HEK293 (cell line): ENCODE data around the gene EARS2.

Experiments
- CTCF ChIA-PET: fragments of 350-600 bp; formaldehyde crosslinking; extraction: SDS; loops from one replicate; lab custom pipeline; 2021; ENCODE audit warnings: antibody characterized with exemption; lab: Yijun Ruan, JAX
- POLR2A ChIA-PET: fragments of 300-600 bp; formaldehyde crosslinking; extraction: SDS; loops from one replicate; lab custom pipeline; 2020; ENCODE audit warnings: antibody characterized with exemption, inconsistent platforms; lab: Yijun Ruan, JAX
- H3K27ac ChIP-seq: fragments of 200-500 bp; sonication (Bioruptor generic); 2 replicates; pipeline ENCODE4 v1.5.1; 2014; ENCODE audit warnings: low read depth, low read length, control low read depth, inconsistent platforms; ENCODE audit errors: extremely low read depth
- H3K36me3 ChIP-seq, 2 experiments: fragments of 200-500 bp in 1 of 2; sonication (Bioruptor generic) in 1 of 2; 1 replicate in 1 of 2; 2 replicates in 1 of 2; pipeline ENCODE4 v1.5.1; 2014 to 2017; ENCODE audit warnings: inconsistent platforms in 2 of 2, low read length in 2 of 2; ENCODE audit not compliant: control insufficient read depth in 2 of 2, insufficient read depth in 1 of 2
- H3K4me1 ChIP-seq: fragments of 200-500 bp; sonication (Bioruptor generic); 2 replicates; pipeline ENCODE4 v1.5.1; 2014; ENCODE audit warnings: mild to moderate bottlenecking, low read length, inconsistent platforms; ENCODE audit not compliant: control insufficient read depth, insufficient read depth
- H3K4me3 ChIP-seq: 2 replicates; pipeline ENCODE4 v1.5.1; 2011; ENCODE audit warnings: low read depth, mild to moderate bottlenecking, control low read depth, low read length, moderate library complexity
- H3K9me3 ChIP-seq: fragments of 200-500 bp; sonication (Bioruptor generic); 2 replicates; pipeline ENCODE4 v1.5.1; 2014; ENCODE audit warnings: low read depth, low read length, inconsistent platforms; ENCODE audit not compliant: control insufficient read depth, insufficient read depth
- BCL11A ChIP-seq: fragments of 450-650 bp; formaldehyde crosslinking; IDR thresholded peaks from 2 replicates; pipeline ENCODE4 v1.5.1; 2016; ENCODE audit warnings: low read depth, missing biosample characterization, missing genetic modification characterization
- GFI1B ChIP-seq: fragments of 450-650 bp; formaldehyde crosslinking; IDR thresholded peaks from 2 replicates; pipeline ENCODE4 v1.5.1; 2016; ENCODE audit warnings: missing biosample characterization, missing genetic modification characterization
- HOXC10 ChIP-seq: sonication (generic); formaldehyde crosslinking; IDR thresholded peaks from 2 replicates; pipeline ENCODE4 v1.8.1; 2023; ENCODE audit warnings: mild to moderate bottlenecking, missing genetic modification reagents
- KLF10 ChIP-seq: fragments of 450-650 bp; IDR thresholded peaks from 2 replicates; pipeline ENCODE4 v1.5.1; 2018; ENCODE audit warnings: missing biosample characterization, mild to moderate bottlenecking, missing genetic modification characterization
- KLF16 ChIP-seq: fragments of 450-650 bp; formaldehyde crosslinking; IDR thresholded peaks from 2 replicates; pipeline ENCODE4 v1.5.1; 2017; ENCODE audit warnings: missing biosample characterization, missing genetic modification characterization
- REPIN1 ChIP-seq: fragments of 450-650 bp; formaldehyde crosslinking; IDR thresholded peaks from 2 replicates; pipeline ENCODE4 v1.5.1; 2017; ENCODE audit warnings: missing biosample characterization, missing genetic modification characterization, low read depth
- ZNF10 ChIP-seq: fragments of 450-650 bp; formaldehyde crosslinking; IDR thresholded peaks from 2 replicates; pipeline ENCODE4 v1.5.1; 2017; ENCODE audit warnings: missing biosample characterization, missing genetic modification characterization
- ZNF112 ChIP-seq: fragments of 450-650 bp; formaldehyde crosslinking; IDR thresholded peaks from 2 replicates; pipeline ENCODE4 v1.5.0; 2017; ENCODE audit warnings: missing biosample characterization, missing genetic modification characterization
- ZNF114 ChIP-seq: fragments of 450-650 bp; formaldehyde crosslinking; IDR thresholded peaks from 2 replicates; pipeline ENCODE4 v1.5.0; 2017; ENCODE audit warnings: missing biosample characterization, missing genetic modification characterization
- ZNF133 ChIP-seq: fragments of 450-650 bp; formaldehyde crosslinking; IDR thresholded peaks from 2 replicates; pipeline ENCODE4 v1.5.1; 2016; ENCODE audit warnings: missing biosample characterization, missing genetic modification characterization
- ZNF2 ChIP-seq: fragments of 450-650 bp; formaldehyde crosslinking; IDR thresholded peaks from 2 replicates; pipeline ENCODE4 v1.5.1; 2016; ENCODE audit warnings: missing biosample characterization, missing genetic modification characterization
- ZNF214 ChIP-seq: fragments of 450-650 bp; formaldehyde crosslinking; IDR thresholded peaks from 2 replicates; pipeline ENCODE4 v1.5.1; 2017; ENCODE audit warnings: missing biosample characterization, mild to moderate bottlenecking, missing genetic modification characterization, borderline replicate concordance
- ZNF302 ChIP-seq: fragments of 450-650 bp; formaldehyde crosslinking; IDR thresholded peaks from 2 replicates; pipeline ENCODE4 v1.5.1; 2016; ENCODE audit warnings: missing biosample characterization, missing genetic modification characterization, low read depth
- ZNF514 ChIP-seq: fragments of 450-650 bp; formaldehyde crosslinking; IDR thresholded peaks from 2 replicates; pipeline ENCODE4 v1.5.1; 2016; ENCODE audit warnings: missing biosample characterization, missing genetic modification characterization
- ZNF521 ChIP-seq: fragments of 450-650 bp; formaldehyde crosslinking; IDR thresholded peaks from 2 replicates; pipeline ENCODE4 v1.5.1; 2017; ENCODE audit warnings: missing biosample characterization, mild to moderate bottlenecking, missing genetic modification characterization
- ZNF530 ChIP-seq: fragments of 450-650 bp; formaldehyde crosslinking; IDR thresholded peaks from 2 replicates; pipeline ENCODE4 v1.5.1; 2016; ENCODE audit warnings: low read depth, missing biosample characterization, missing genetic modification characterization
- ZNF558 ChIP-seq: fragments of 450-650 bp; formaldehyde crosslinking; IDR thresholded peaks from 2 replicates; pipeline ENCODE4 v1.5.1; 2016; ENCODE audit warnings: missing biosample characterization, missing genetic modification characterization
- TF ChIP-seq, protein P1 (sequence below): fragments of 450-650 bp; formaldehyde crosslinking; IDR thresholded peaks from 2 replicates; pipeline ENCODE4 v1.5.1; 2016; ENCODE audit warnings: missing biosample characterization, missing genetic modification characterization
- TF ChIP-seq, protein P2 (sequence below): fragments of 450-650 bp; formaldehyde crosslinking; IDR thresholded peaks from 2 replicates; pipeline ENCODE4 v1.5.1; 2016; ENCODE audit warnings: missing biosample characterization, missing genetic modification characterization, borderline replicate concordance
- TF ChIP-seq, protein P3 (sequence below): fragments of 450-650 bp; formaldehyde crosslinking; IDR thresholded peaks from 2 replicates; pipeline ENCODE4 v1.5.1; 2017; ENCODE audit warnings: missing biosample characterization, missing genetic modification characterization
- TF ChIP-seq, protein P4 (sequence below): fragments of 450-650 bp; formaldehyde crosslinking; IDR thresholded peaks from 2 replicates; pipeline ENCODE4 v1.5.1; 2017; ENCODE audit warnings: missing biosample characterization, mild to moderate bottlenecking, missing genetic modification characterization, moderate library complexity
- TF ChIP-seq, protein P5 (sequence below): fragments of 450-650 bp; formaldehyde crosslinking; IDR thresholded peaks from 2 replicates; pipeline ENCODE4 v1.5.1; 2017; ENCODE audit warnings: missing biosample characterization, missing genetic modification characterization
- TF ChIP-seq, protein P6 (sequence below): fragments of 450-650 bp; formaldehyde crosslinking; IDR thresholded peaks from 2 replicates; pipeline ENCODE4 v1.5.1; 2016; ENCODE audit warnings: missing biosample characterization, missing genetic modification characterization
- TF ChIP-seq, protein P7 (sequence below): fragments of 450-650 bp; formaldehyde crosslinking; IDR thresholded peaks from 2 replicates; pipeline ENCODE4 v1.5.1; 2017; ENCODE audit warnings: missing biosample characterization, missing genetic modification characterization

The EARS2 gene

DNA sequence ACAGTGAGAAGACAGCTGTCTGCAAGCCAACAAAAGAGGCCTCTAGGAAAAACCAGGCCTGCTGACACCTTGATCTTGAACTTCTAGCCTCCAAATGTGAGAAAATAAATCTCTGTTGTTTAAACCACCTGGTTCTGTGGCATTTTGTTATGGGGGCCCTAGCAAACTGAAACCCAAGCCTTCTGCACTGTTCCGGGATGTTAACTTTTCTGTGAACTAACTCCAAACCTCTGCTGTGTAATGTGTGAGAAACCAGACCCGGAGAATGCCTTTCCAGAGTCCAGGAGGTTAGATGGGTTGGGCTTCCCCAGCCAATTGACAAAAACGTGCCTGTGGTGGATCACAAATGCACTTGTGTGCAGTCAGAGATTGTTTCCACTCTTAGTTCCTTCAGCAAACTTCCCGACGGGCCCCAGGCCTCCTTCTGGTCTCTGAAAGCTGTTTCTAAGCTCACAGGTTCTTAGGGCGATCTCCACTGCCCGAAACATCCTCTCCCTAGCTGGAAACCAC is 33.2 kb downstream of the EARS2 start:
- H3K27ac ChIP-seq = no peak overlapping the region
- CTCF ChIA-PET = no interaction called here
- no peak for TF ChIP-seq KLF10
- TF ChIP-seq, protein P1, sequence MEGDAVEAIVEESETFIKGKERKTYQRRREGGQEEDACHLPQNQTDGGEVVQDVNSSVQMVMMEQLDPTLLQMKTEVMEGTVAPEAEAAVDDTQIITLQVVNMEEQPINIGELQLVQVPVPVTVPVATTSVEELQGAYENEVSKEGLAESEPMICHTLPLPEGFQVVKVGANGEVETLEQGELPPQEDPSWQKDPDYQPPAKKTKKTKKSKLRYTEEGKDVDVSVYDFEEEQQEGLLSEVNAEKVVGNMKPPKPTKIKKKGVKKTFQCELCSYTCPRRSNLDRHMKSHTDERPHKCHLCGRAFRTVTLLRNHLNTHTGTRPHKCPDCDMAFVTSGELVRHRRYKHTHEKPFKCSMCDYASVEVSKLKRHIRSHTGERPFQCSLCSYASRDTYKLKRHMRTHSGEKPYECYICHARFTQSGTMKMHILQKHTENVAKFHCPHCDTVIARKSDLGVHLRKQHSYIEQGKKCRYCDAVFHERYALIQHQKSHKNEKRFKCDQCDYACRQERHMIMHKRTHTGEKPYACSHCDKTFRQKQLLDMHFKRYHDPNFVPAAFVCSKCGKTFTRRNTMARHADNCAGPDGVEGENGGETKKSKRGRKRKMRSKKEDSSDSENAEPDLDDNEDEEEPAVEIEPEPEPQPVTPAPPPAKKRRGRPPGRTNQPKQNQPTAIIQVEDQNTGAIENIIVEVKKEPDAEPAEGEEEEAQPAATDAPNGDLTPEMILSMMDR (tag by site-specific recombination) = no peak
- no peak for TF ChIP-seq ZNF521
- TF ChIP-seq HOXC10 (CRISPR knock-in tag) = no peak
- no peak for TF ChIP-seq GFI1B
- TF ChIP-seq, protein P2, sequence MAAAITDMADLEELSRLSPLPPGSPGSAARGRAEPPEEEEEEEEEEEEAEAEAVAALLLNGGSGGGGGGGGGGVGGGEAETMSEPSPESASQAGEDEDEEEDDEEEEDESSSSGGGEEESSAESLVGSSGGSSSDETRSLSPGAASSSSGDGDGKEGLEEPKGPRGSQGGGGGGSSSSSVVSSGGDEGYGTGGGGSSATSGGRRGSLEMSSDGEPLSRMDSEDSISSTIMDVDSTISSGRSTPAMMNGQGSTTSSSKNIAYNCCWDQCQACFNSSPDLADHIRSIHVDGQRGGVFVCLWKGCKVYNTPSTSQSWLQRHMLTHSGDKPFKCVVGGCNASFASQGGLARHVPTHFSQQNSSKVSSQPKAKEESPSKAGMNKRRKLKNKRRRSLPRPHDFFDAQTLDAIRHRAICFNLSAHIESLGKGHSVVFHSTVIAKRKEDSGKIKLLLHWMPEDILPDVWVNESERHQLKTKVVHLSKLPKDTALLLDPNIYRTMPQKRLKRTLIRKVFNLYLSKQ = no peak
- TF ChIP-seq ZNF10 (tag by site-specific recombination) = no peak
- TF ChIP-seq ZNF302 (tag by site-specific recombination) = no peak
- TF ChIP-seq KLF16 = no peak
- TF ChIP-seq, protein P3, sequence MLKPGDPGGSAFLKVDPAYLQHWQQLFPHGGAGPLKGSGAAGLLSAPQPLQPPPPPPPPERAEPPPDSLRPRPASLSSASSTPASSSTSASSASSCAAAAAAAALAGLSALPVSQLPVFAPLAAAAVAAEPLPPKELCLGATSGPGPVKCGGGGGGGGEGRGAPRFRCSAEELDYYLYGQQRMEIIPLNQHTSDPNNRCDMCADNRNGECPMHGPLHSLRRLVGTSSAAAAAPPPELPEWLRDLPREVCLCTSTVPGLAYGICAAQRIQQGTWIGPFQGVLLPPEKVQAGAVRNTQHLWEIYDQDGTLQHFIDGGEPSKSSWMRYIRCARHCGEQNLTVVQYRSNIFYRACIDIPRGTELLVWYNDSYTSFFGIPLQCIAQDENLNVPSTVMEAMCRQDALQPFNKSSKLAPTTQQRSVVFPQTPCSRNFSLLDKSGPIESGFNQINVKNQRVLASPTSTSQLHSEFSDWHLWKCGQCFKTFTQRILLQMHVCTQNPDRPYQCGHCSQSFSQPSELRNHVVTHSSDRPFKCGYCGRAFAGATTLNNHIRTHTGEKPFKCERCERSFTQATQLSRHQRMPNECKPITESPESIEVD (tag by site-specific recombination) = no peak
- TF ChIP-seq, protein P4, sequence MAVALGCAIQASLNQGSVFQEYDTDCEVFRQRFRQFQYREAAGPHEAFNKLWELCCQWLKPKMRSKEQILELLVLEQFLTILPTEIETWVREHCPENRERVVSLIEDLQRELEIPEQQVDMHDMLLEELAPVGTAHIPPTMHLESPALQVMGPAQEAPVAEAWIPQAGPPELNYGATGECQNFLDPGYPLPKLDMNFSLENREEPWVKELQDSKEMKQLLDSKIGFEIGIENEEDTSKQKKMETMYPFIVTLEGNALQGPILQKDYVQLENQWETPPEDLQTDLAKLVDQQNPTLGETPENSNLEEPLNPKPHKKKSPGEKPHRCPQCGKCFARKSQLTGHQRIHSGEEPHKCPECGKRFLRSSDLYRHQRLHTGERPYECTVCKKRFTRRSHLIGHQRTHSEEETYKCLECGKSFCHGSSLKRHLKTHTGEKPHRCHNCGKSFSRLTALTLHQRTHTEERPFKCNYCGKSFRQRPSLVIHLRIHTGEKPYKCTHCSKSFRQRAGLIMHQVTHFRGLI = no peak
- no peak for TF ChIP-seq REPIN1 (tag by site-specific recombination)
- no peak for TF ChIP-seq ZNF114 (tag by site-specific recombination)
- TF ChIP-seq, protein P5, sequence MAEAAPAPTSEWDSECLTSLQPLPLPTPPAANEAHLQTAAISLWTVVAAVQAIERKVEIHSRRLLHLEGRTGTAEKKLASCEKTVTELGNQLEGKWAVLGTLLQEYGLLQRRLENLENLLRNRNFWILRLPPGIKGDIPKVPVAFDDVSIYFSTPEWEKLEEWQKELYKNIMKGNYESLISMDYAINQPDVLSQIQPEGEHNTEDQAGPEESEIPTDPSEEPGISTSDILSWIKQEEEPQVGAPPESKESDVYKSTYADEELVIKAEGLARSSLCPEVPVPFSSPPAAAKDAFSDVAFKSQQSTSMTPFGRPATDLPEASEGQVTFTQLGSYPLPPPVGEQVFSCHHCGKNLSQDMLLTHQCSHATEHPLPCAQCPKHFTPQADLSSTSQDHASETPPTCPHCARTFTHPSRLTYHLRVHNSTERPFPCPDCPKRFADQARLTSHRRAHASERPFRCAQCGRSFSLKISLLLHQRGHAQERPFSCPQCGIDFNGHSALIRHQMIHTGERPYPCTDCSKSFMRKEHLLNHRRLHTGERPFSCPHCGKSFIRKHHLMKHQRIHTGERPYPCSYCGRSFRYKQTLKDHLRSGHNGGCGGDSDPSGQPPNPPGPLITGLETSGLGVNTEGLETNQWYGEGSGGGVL (tag by site-specific recombination) = no peak
- no peaks in the 10 kb centered on the region for H3K9me3 ChIP-seq
- no peaks in the 10 kb centered on the region for H3K4me1 ChIP-seq
- POLR2A ChIA-PET = no interaction called here
- no peak overlapping the region for H3K4me3 ChIP-seq
- H3K36me3 ChIP-seq = peaks cover 3 to 68% of the 10 kb centered on the region in 2 experiments; a peak in 2 of 3 replicates

DNA sequence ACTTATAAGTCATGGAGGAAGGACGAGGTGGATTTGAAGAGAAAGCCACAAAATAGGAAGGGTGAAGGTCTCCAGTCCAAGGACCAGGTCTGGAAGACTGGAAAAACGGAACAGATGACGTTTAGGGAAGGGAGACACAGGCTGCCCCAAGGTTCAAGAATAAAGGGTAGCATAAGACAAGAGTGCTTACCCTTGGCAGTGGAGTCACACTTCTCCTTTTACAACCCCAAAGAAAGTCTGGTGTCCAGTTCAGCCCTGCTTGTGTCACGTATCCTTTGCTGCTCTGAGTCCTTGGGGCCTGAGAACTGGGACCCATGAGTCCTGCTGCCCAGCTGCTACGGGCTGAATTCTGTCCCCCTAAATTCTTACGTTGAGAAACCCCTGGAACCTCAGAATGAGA is 33.8 kb downstream of the EARS2 start:
- ChIA-PET POLR2A (no interaction called here), CTCF (no interaction called here)
- H3K27ac ChIP-seq = no peak overlapping the region
- no peaks in the 10 kb centered on the region for H3K9me3 ChIP-seq
- no peaks in the 10 kb centered on the region for H3K4me1 ChIP-seq
- no peak overlapping the region for H3K4me3 ChIP-seq
- peaks cover 0 to 63% of the 10 kb centered on the region in 2 experiments; a peak in 2 of 3 replicates for H3K36me3 ChIP-seq
- TF ChIP-seq ZNF530 (tag by site-specific recombination) = no peak
- TF ChIP-seq, protein P6, sequence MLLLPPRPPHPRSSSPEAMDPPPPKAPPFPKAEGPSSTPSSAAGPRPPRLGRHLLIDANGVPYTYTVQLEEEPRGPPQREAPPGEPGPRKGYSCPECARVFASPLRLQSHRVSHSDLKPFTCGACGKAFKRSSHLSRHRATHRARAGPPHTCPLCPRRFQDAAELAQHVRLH = no peak
- TF ChIP-seq ZNF112 (tag by site-specific recombination) = no peak
- TF ChIP-seq ZNF514 = no peak
- TF ChIP-seq ZNF133 = no peak
- TF ChIP-seq ZNF558 (tag by site-specific recombination) = no peak
- TF ChIP-seq, protein P7, sequence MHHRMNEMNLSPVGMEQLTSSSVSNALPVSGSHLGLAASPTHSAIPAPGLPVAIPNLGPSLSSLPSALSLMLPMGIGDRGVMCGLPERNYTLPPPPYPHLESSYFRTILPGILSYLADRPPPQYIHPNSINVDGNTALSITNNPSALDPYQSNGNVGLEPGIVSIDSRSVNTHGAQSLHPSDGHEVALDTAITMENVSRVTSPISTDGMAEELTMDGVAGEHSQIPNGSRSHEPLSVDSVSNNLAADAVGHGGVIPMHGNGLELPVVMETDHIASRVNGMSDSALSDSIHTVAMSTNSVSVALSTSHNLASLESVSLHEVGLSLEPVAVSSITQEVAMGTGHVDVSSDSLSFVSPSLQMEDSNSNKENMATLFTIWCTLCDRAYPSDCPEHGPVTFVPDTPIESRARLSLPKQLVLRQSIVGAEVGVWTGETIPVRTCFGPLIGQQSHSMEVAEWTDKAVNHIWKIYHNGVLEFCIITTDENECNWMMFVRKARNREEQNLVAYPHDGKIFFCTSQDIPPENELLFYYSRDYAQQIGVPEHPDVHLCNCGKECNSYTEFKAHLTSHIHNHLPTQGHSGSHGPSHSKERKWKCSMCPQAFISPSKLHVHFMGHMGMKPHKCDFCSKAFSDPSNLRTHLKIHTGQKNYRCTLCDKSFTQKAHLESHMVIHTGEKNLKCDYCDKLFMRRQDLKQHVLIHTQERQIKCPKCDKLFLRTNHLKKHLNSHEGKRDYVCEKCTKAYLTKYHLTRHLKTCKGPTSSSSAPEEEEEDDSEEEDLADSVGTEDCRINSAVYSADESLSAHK (tag by site-specific recombination) = no peak
- TF ChIP-seq BCL11A (tag by site-specific recombination) = no peak
- TF ChIP-seq ZNF2 (tag by site-specific recombination) = no peak
- no peak for TF ChIP-seq ZNF214 (tag by site-specific recombination)
